ENCODE measurements around the gene SHB. TPM values are rescaled to one million over a fixed set of nuclear protein-coding genes. Genes with fewer than 3 reads are reported as not detected.

The SHB gene
- total RNA-seq, 6 donors from 2014 or later: 29.3 to 51.2 (median 33.3) TPM

GRCh38 chr9:37903647-37904444, 165.2 kb downstream of the SHB start, which contains the start of gene SLC25A51:
Gene SLC25A51, minus strand, starts transcription at chr9:37904127. Its CDS starts 15,577 bp downstream, at chr9:37888550.
- H3K36me3 ChIP-seq: peaks cover 2 to 13% (median 8%) of the 10 kb centered on the region in 4 donors
- H3K4me1 ChIP-seq: peaks cover 14 to 35% (median 29%) of the 10 kb centered on the region in 4 donors
- peak; percentile 92 to 98 for DNase-seq
- 0% methylated on average over 21 of the region's 84 CpGs; no CpG with 5 or more reads in 1 of the 2 donors for WGBS, 2 donors
- H3K27ac ChIP-seq: peak within 1 kb of the TSS; percentile 84 to 95 (median 91)
- peak; percentile 94 to 96 for ATAC-seq (ENCODE audit: low FRiP score in 2 of 2)
- no peaks in the 10 kb centered on the region for H3K27me3 ChIP-seq
- TF ChIP-seq CTCF (IDR thresholded peaks at IDR 0.05) (peak; percentile 82 to 98 (median 96)), EP300 (IDR thresholded peaks at IDR 0.05) (peak in 1 of 4 donors; percentile 61), POLR2AphosphoS5 (IDR thresholded peaks at IDR 0.05) (peak; percentile 91 to 92), POLR2A (IDR thresholded peaks at IDR 0.05) (peak in 3 of 4 donors; percentile 68 to 82 (median 69))
- peak within 1 kb of the TSS; percentile 73 to 96 (median 90) for H3K4me3 ChIP-seq
- H3K9me3 ChIP-seq: no peaks in the 10 kb centered on the region

- Histone ChIP-seq H3K4me1 (peaks cover 14 to 30% (median 25%) of the 10 kb centered on the region in 4 donors), H3K4me3 (peak overlapping the region; percentile 73 to 96 (median 90)), H3K36me3 (peaks cover 6 to 21% (median 16%) of the 10 kb centered on the region in 4 donors), H3K27ac (peak overlapping the region; percentile 84 to 95 (median 91)), H3K27me3 (no peaks in the 10 kb centered on the region), H3K9me3 (no peaks in the 10 kb centered on the region)
- peak in 1 of 2 donors; percentile 1 for ATAC-seq (ENCODE audit: low FRiP score in 2 of 2)
- 13 to 18% methylated on average over 13 to 14 of the region's 17 CpGs for WGBS, 2 donors
- DNase-seq: no peak
- TF ChIP-seq POLR2A (IDR thresholded peaks at IDR 0.05) (no peak), CTCF (IDR thresholded peaks at IDR 0.05) (no peak), EP300 (IDR thresholded peaks at IDR 0.05) (no peak), POLR2AphosphoS5 (IDR thresholded peaks at IDR 0.05) (no peak)
Observed at GRCh38 chr9:37902796-37903646, 166.0 kb downstream of the SHB start.

GRCh38 chr9:37902131-37902530, 166.9 kb downstream of the SHB start:
- peaks cover 14 to 29% (median 24%) of the 10 kb centered on the region in 4 donors for H3K4me1 ChIP-seq
- TF ChIP-seq POLR2AphosphoS5 (IDR thresholded peaks at IDR 0.05) (no peak), POLR2A (IDR thresholded peaks at IDR 0.05) (no peak), EP300 (IDR thresholded peaks at IDR 0.05) (no peak), CTCF (IDR thresholded peaks at IDR 0.05) (no peak)
- H3K4me3 ChIP-seq: peak overlapping the region in 1 of 4 donors; percentile 96
- no peaks in the 10 kb centered on the region for H3K27me3 ChIP-seq
- H3K36me3 ChIP-seq: peaks cover 6 to 28% (median 20%) of the 10 kb centered on the region in 4 donors
- no peak overlapping the region for H3K27ac ChIP-seq
- H3K9me3 ChIP-seq: no peaks in the 10 kb centered on the region
- ATAC-seq (ENCODE audit: low FRiP score in 2 of 2) (no peak), DNase-seq (no peak)

- Histone ChIP-seq H3K27me3 (no peaks in the 10 kb centered on the region), H3K36me3 (peaks cover 14 to 59% (median 40%) of the 10 kb centered on the region in 4 donors), H3K27ac (no peak overlapping the region), H3K4me3 (no peak overlapping the region), H3K9me3 (no peaks in the 10 kb centered on the region), H3K4me1 (peaks cover 13 to 20% (median 15%) of the 10 kb centered on the region in 4 donors)
- DNase-seq (no peak), ATAC-seq (ENCODE audit: low FRiP score in 2 of 2) (no peak)
- WGBS, 2 donors: 92% methylated on average over 2 of the region's 2 CpGs
- TF ChIP-seq CTCF (IDR thresholded peaks at IDR 0.05) (no peak), EP300 (IDR thresholded peaks at IDR 0.05) (no peak)
Observed at GRCh38 chr9:37899041-37899440, 170.0 kb downstream of the SHB start.
